Measurements from ENCODE around the gene TLDC2. TPM values are rescaled to one million over a fixed set of nuclear protein-coding genes. Genes with fewer than 3 reads are reported as not detected.

TLDC2 gene
- total and polyA plus RNA-seq, 2 experiments from 2014 or later: 0.68 to 1.6 TPM

DNA sequence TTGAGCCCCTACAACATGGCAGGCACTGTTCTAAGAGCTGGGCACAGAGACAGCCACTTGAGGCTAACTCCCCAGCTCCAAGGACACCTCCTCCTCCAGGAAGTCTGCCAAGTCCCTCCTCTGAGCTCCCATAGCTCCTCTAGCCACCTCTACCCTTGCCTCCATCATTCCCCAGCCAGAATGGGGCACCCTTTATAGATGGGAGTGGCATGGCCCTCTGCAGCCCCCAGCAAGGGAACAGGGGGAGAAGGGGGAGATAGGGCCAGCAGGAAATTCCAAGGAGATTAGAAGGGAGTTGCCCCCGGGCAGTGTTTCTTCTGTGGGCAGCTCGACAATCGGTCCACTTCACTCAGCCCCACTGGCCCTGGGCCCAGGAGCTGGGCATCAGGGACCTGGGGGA, 19.7 kb upstream of the TLDC2 start:
- Histone ChIP-seq H3K4me2 (no peak overlapping the region), H3K4me1 (ENCODE audit: insufficient read depth) (peaks cover 24% of the 10 kb centered on the region), H3K9me3 (ENCODE audit: low read depth) (no peaks in the 10 kb centered on the region), H3K36me3 (replicated peaks; ENCODE audit: insufficient read depth, low read depth) (no peaks in the 10 kb centered on the region), H3K79me2 (peaks cover 89% of the 10 kb centered on the region), H3K27ac (no peak overlapping the region), H2AFZ (no peak overlapping the region), H3K27me3 (no peaks in the 10 kb centered on the region), H3K4me3 (no peak overlapping the region), H4K20me1 (ENCODE audit: insufficient read depth, poor library complexity, severe bottlenecking) (peaks cover 52% of the 10 kb centered on the region), H3K9me2 (replicated peaks; ENCODE audit: insufficient read depth) (no peaks in the 10 kb centered on the region)
- WGBS (ENCODE audit: low lambda C conversion rate, missing lambda C conversion rate): 39% methylated on average over 3 of the region's 3 CpGs
- DNase-seq (ENCODE audit: low spot score): no peak
- TF ChIP-seq EZH2 (IDR thresholded peaks at IDR 0.05; ENCODE audit: borderline replicate concordance) (no peak), EZH2phosphoT487 (IDR thresholded peaks at IDR 0.05; ENCODE audit: low read depth, severe bottlenecking, unreplicated experiment) (no peak)
- TF ChIP-seq, protein P1, sequence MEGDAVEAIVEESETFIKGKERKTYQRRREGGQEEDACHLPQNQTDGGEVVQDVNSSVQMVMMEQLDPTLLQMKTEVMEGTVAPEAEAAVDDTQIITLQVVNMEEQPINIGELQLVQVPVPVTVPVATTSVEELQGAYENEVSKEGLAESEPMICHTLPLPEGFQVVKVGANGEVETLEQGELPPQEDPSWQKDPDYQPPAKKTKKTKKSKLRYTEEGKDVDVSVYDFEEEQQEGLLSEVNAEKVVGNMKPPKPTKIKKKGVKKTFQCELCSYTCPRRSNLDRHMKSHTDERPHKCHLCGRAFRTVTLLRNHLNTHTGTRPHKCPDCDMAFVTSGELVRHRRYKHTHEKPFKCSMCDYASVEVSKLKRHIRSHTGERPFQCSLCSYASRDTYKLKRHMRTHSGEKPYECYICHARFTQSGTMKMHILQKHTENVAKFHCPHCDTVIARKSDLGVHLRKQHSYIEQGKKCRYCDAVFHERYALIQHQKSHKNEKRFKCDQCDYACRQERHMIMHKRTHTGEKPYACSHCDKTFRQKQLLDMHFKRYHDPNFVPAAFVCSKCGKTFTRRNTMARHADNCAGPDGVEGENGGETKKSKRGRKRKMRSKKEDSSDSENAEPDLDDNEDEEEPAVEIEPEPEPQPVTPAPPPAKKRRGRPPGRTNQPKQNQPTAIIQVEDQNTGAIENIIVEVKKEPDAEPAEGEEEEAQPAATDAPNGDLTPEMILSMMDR (IDR thresholded peaks at IDR 0.05; ENCODE audit: poor library complexity): no peak

DNA sequence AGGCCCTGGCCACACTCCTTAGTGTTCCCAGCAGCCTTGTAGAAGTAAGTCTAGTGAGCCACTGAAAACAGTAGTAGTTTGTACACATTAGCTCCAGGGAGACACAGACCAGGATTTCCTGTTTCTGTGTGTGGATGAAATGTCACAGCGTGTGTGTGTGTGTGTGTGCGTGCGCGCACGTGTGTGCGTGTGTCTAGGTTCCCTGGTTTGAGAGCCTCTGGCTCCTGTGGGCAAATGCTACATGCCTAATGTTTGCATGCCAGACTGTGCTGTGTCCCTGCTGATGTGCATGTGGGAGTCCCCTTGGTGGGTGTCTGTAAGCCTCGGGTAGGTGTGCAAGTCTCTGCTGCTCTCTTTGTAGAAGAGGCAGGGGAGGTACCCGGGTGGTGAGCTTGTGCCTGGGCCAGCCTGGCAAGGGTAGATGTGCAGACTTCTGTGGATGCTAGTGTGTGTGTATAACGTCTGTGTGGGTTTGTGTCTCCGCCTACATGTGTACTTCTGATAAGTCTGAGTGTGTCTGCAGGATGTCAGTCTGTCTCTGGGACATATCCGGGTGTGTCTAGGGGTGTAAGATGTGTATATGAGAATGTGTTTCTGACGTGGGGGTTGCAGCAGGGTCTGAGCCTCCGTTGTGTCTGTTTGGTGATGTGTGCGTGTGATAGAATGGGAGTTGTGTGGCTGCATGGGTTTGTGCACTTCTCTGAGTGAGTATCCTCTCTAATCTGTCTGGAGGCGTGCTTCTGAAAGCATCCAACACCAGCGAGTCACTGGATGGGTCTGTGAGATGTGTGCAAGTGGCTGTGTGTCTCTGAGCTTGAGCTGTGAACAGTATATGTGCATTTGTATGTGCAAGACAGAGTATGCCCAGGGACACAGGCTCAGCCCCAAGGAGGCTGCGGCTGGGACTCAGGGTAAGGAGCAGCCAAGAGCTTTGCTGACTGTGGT, 19.0 kb upstream of the TLDC2 start:
- H3K36me3 ChIP-seq (replicated peaks; ENCODE audit: insufficient read depth, low read depth): no peaks in the 10 kb centered on the region
- H3K27me3 ChIP-seq: no peaks in the 10 kb centered on the region
- no peaks in the 10 kb centered on the region for H3K9me2 ChIP-seq (replicated peaks; ENCODE audit: insufficient read depth)
- peaks cover 89% of the 10 kb centered on the region for H3K79me2 ChIP-seq
- H3K4me2 ChIP-seq: no peak overlapping the region
- no peak for TF ChIP-seq EZH2 (IDR thresholded peaks at IDR 0.05; ENCODE audit: borderline replicate concordance)
- TF ChIP-seq, protein P1 (IDR thresholded peaks at IDR 0.05; ENCODE audit: poor library complexity): no peak
- no peak for DNase-seq (ENCODE audit: low spot score)
- no peak overlapping the region for H3K4me3 ChIP-seq
- WGBS (ENCODE audit: low lambda C conversion rate, missing lambda C conversion rate): 70% methylated on average over 17 of the region's 17 CpGs
- H3K9me3 ChIP-seq (ENCODE audit: low read depth): no peaks in the 10 kb centered on the region
- peaks cover 59% of the 10 kb centered on the region for H4K20me1 ChIP-seq (ENCODE audit: insufficient read depth, poor library complexity, severe bottlenecking)
- H3K4me1 ChIP-seq (ENCODE audit: insufficient read depth): peaks cover 31% of the 10 kb centered on the region
- no peak overlapping the region for H3K27ac ChIP-seq
- no peak overlapping the region for H2AFZ ChIP-seq

DNA sequence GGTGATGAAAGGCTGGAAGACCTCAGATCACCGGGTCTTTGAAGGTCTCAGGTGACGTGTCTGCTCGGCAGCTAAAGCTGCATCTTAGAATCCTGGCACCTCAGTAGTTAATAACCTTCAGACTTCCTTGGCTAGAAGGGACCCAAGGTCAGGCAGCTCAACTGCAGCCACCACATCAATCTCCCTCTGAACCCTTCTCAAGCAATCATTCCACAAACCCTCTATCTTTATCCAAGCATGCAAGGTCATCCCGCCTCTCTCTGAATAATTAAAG, 16.7 kb upstream of the TLDC2 start:
- Histone ChIP-seq H3K27me3 (no peaks in the 10 kb centered on the region), H2AFZ (no peak overlapping the region), H3K9me3 (ENCODE audit: low read depth) (no peaks in the 10 kb centered on the region), H4K20me1 (ENCODE audit: insufficient read depth, poor library complexity, severe bottlenecking) (peaks cover 59% of the 10 kb centered on the region), H3K4me3 (no peak overlapping the region), H3K4me1 (ENCODE audit: insufficient read depth) (peaks cover 33% of the 10 kb centered on the region), H3K9me2 (replicated peaks; ENCODE audit: insufficient read depth) (no peaks in the 10 kb centered on the region), H3K79me2 (peaks cover 81% of the 10 kb centered on the region), H3K27ac (no peak overlapping the region), H3K4me2 (no peak overlapping the region), H3K36me3 (replicated peaks; ENCODE audit: insufficient read depth, low read depth) (no peaks in the 10 kb centered on the region)
- DNase-seq (ENCODE audit: low spot score): no peak
- TF ChIP-seq, protein P1 (IDR thresholded peaks at IDR 0.05; ENCODE audit: poor library complexity): no peak
- TF ChIP-seq EZH2 (IDR thresholded peaks at IDR 0.05; ENCODE audit: borderline replicate concordance) (no peak), EZH2phosphoT487 (IDR thresholded peaks at IDR 0.05; ENCODE audit: low read depth, severe bottlenecking, unreplicated experiment) (no peak)
- WGBS (ENCODE audit: low lambda C conversion rate, missing lambda C conversion rate): 77% methylated on average over 4 of the region's 4 CpGs

Measured in hepatocyte (in vitro differentiated cells).